GM12878 (cell line): ENCODE results near the gene PPBP. TPM values are rescaled to one million over a fixed set of nuclear protein-coding genes. Genes with fewer than 3 reads are reported as not detected.
A peak's percentile ranks its signal among the peaks of the same experiment; 100 is the strongest.

Experiments used
- ATAC-seq: fragments of 200-7000 bp; cut with Tn5 transposase; 3 replicates; pipeline ENCODE4 v1.9.1; 2020; ENCODE audit warnings: mild to moderate bottlenecking, moderate library complexity
- BruUV-seq: library from RNA; stranded (reverse); fragments of 400-500 nt; replicated peaks from 2 replicates; lab custom pipeline; 2021; lab: Mats Ljungman, UMichigan
- CTCF ChIA-PET: fragments of 300-600 bp; sonication (Branson Sonifier 250); formaldehyde crosslinking; extraction: SDS; loops from one replicate; lab custom pipeline; 2021; ENCODE audit warnings: inconsistent platforms; lab: Yijun Ruan, JAX
- POLR2A ChIA-PET: fragments of 350-600 bp; formaldehyde crosslinking; extraction: SDS; loops from one replicate; lab custom pipeline; 2021; ENCODE audit warnings: inconsistent platforms; lab: Charles Lee
- RAD21 ChIA-PET: fragments of 300-600 bp; sonication (Branson Sonifier 250); formaldehyde crosslinking; loops from one replicate; lab custom pipeline; 2023; ENCODE audit warnings: antibody characterized with exemption; ENCODE audit not compliant: unreplicated experiment; lab: Charles Lee
- SMC1A ChIA-PET: fragments of 300-600 bp; sonication (Branson Sonifier 250); formaldehyde crosslinking; loops from one replicate; lab custom pipeline; 2023; ENCODE audit not compliant: unreplicated experiment, uncharacterized antibody; lab: Charles Lee
- DNase-seq: peaks from one replicate; pipeline ENCODE4 v3.0.0-alpha.2; 2011; ENCODE audit warnings: low read depth, low spot score
- FAIRE-seq: peaks from 3 replicates; lab custom pipeline; 2011; peaks lifted over from hg19 to GRCh38; lab: Jason Lieb, UNC
- H2AFZ ChIP-seq: 2 replicates; pipeline ENCODE4 v1.6.0; 2011; ENCODE audit warnings: low read depth, low read length, control low read depth; ENCODE audit not compliant: control insufficient read depth
- H3K27ac ChIP-seq: 2 replicates; pipeline ENCODE4 v1.5.1; 2011; ENCODE audit warnings: control low read depth; ENCODE audit not compliant: control insufficient read depth, insufficient read depth
- H3K27me3 ChIP-seq, 2 experiments: replicated peaks in 1 of 2; 2 replicates each; pipeline versions ENCODE4 v1.6.0 to v1.6.1; 2011; ENCODE audit warnings: low read length in 1 of 2; ENCODE audit not compliant: control insufficient read depth in 2 of 2, insufficient read depth in 2 of 2
- H3K36me3 ChIP-seq, 2 experiments: 2 replicates each; pipeline ENCODE4 v1.5.1; 2011; ENCODE audit warnings: low read length in 1 of 2; ENCODE audit not compliant: control insufficient read depth in 2 of 2, insufficient read depth in 2 of 2
- H3K4me1 ChIP-seq: 2 replicates; pipeline ENCODE4 v1.6.1; 2011; ENCODE audit warnings: mild to moderate bottlenecking, low read length, moderate library complexity, mixed read lengths; ENCODE audit not compliant: control insufficient read depth, insufficient read depth
- H3K4me2 ChIP-seq: 2 replicates; pipeline ENCODE4 v1.6.0; 2011; ENCODE audit warnings: control low read depth; ENCODE audit not compliant: control insufficient read depth, insufficient read depth
- H3K4me3 ChIP-seq: fragments of 200-600 bp; sonication (generic); 2 replicates; pipeline ENCODE4 v1.5.1; 2016
- H3K79me2 ChIP-seq: 2 replicates; pipeline ENCODE4 v1.6.0; 2011; ENCODE audit warnings: low read length; ENCODE audit not compliant: control insufficient read depth, insufficient read depth
- H3K9ac ChIP-seq: 2 replicates; pipeline ENCODE4 v1.8.0; 2011; ENCODE audit warnings: low read length, control low read depth, mixed read lengths; ENCODE audit not compliant: control insufficient read depth, insufficient read depth
- H3K9me3 ChIP-seq: replicated peaks from 3 replicates; pipeline ENCODE4 v1.5.1; 2011; ENCODE audit warnings: mild to moderate bottlenecking, low read length; ENCODE audit not compliant: control insufficient read depth, insufficient read depth
- H4K20me1 ChIP-seq: 2 replicates; pipeline ENCODE4 v1.6.0; 2011; ENCODE audit not compliant: control insufficient read depth, insufficient read depth
- BACH1 ChIP-seq: fragments of 450-650 bp; IDR thresholded peaks from 2 replicates; pipeline ENCODE4 v1.6.1; 2017; ENCODE audit warnings: mild to moderate bottlenecking, borderline replicate concordance
- ESRRA ChIP-seq: IDR thresholded peaks from 2 replicates; pipeline ENCODE4 v1.6.1; 2012; ENCODE audit warnings: mild to moderate bottlenecking, low read length, improper control_type of control experiment
- LARP7 ChIP-seq: fragments of 450-650 bp; IDR thresholded peaks from 2 replicates; pipeline ENCODE4 v1.6.1; 2017; ENCODE audit warnings: mild to moderate bottlenecking
- MEF2A ChIP-seq: IDR thresholded peaks from 2 replicates; pipeline ENCODE4 v1.6.1; 2011; ENCODE audit warnings: low read depth, mild to moderate bottlenecking, low read length, moderate library complexity; ENCODE audit not compliant: insufficient read depth
- NRF1 ChIP-seq: conservative IDR thresholded peaks from 2 replicates; pipeline ENCODE4 v1.6.1; 2011; ENCODE audit warnings: mild to moderate bottlenecking, low read depth, low read length, improper control_type of control experiment
- STAT1 ChIP-seq: fragments of 450-650 bp; conservative IDR thresholded peaks from 2 replicates; pipeline ENCODE4 v1.6.1; 2014; ENCODE audit warnings: antibody characterized with exemption, mild to moderate bottlenecking
- TAF1 ChIP-seq: IDR thresholded peaks from 2 replicates; pipeline ENCODE4 v1.6.1; 2011; ENCODE audit warnings: mild to moderate bottlenecking, low read depth, low read length, borderline replicate concordance
- TARDBP ChIP-seq: IDR thresholded peaks from 2 replicates; pipeline ENCODE4 v1.6.1; 2016; ENCODE audit warnings: borderline replicate concordance
- TBL1XR1 ChIP-seq: IDR thresholded peaks from 2 replicates; pipeline ENCODE4 v1.6.1; 2012; ENCODE audit warnings: low read depth, low read length, improper control_type of control experiment
- YBX1 ChIP-seq: fragments of 450-650 bp; IDR thresholded peaks from 2 replicates; pipeline ENCODE4 v1.6.1; 2016; ENCODE audit warnings: antibody characterized with exemption
- WGBS: methylation state at CpG from one replicate; pipeline ENCODE4 v1.1.6; 2016; ENCODE audit warnings: low lambda C conversion rate; ENCODE audit not compliant: insufficient replicate concordance, insufficient coverage; ENCODE audit errors: missing lambda C conversion rate; 5-methylcytosine and 5-hydroxymethylcytosine counted together
- in situ Hi-C: fragments of 300-500 bp; cut with MboI; formaldehyde crosslinking; loops from 9 replicates; pipeline ENCODE4 v1.14.3; 2018; ENCODE audit warnings: mixed read lengths
- intact Hi-C: fragments of 100-400 bp; cut with micrococcal nuclease; formaldehyde crosslinking; loops from one replicate; pipeline ENCODE4 v1.14.2; 2022; ENCODE audit not compliant: unreplicated experiment
- polyA plus RNA-seq, 11 experiments: library from polyadenylated mRNA; depleted of rRNA in 4 of 11; unstranded in 6 of 11; stranded (reverse) in 5 of 11; fragments of >200 nt; fragmentation: Nextera tagmentation in 4 of 11; fragmentation: Illumina TruSeq in 1 of 11; extraction: Ambion mirVana in 4 of 11; extraction: Trizol in 1 of 11; gene quantifications; 1 replicate in 1 of 11; 2 replicates in 10 of 11; pipeline versions ENCODE4 v1.2.1 to v1.2.3, GENCODE V29; 2011 to 2016; ENCODE audit warnings: inconsistent platforms in 2 of 11, missing spikeins in 2 of 11, low read depth in 1 of 11
- total RNA-seq, 4 experiments: library from RNA; depleted of rRNA in 3 of 4; stranded (reverse); fragments of >200 nt in 3 of 4; fragmentation: Illumina TruSeq in 1 of 4; extraction: Trizol in 1 of 4; gene quantifications; 2 replicates each; pipeline versions ENCODE4 v1.2.1 to v1.2.3, GENCODE V29; 2013 to 2021
- TF ChIP-seq, protein P1 (sequence below): IDR thresholded peaks from 2 replicates; pipeline ENCODE4 v1.6.1; 2011; ENCODE audit warnings: low read depth, low read length, improper control_type of control experiment, borderline replicate concordance
- TF ChIP-seq, protein P2 (sequence below): fragments of 450-650 bp; IDR thresholded peaks from 2 replicates; pipeline ENCODE4 v1.6.1; 2017; ENCODE audit warnings: borderline replicate concordance
- TF ChIP-seq, protein P3 (sequence below): fragments of 450-650 bp; formaldehyde crosslinking; IDR thresholded peaks from 2 replicates; pipeline ENCODE4 v1.5.0; 2022; ENCODE audit warnings: mild to moderate bottlenecking, missing genetic modification characterization
- TF ChIP-seq, protein P4 (sequence below): IDR thresholded peaks from 2 replicates; pipeline ENCODE4 v1.6.1; 2012; ENCODE audit warnings: low read depth, low read length, improper control_type of control experiment

The PPBP gene
- total and polyA plus RNA-seq, 10 of the 15 experiments (the other 5 are each of a cell fraction or from before 2014, with no cell fraction given), result not detected

DNA sequence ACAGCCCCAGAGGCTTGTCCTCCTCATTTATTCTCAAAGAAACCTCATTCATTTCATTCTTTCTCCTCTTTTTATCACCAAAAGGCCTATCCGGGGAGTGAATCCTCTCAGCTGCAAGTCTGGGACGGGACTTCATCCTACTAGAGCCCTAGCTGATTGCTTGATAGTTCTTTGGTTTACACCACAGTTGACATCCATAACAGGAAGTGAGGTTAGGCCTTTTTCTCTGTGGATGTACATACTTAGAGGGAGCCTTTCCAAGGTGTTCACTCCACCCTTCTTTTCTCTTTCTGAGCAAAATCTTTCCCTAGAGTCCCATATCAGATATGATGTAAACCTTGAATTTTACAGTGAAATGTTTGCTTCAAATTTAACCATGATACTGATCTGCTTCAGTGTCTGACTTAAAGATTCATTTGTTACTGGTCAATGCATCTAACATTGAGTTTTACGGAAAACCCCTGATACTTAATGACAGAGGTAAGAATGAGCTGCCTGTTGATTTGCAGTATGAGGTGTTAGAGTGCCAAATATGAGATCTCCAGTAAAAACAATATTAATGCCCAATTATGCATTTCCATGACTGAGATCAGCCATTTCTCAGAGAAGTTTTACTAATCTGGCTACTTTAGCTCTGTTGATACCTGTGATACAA, 27.3 kb upstream of the PPBP start:
- intact Hi-C loops, result no loop called here
- Histone ChIP-seq H3K79me2 (no peaks in the 10 kb centered on the region), H3K36me3 (no peaks in the 10 kb centered on the region), H3K4me3 (no peak overlapping the region), H2AFZ (no peak overlapping the region), H3K27ac (no peak overlapping the region), H3K4me2 (no peak overlapping the region), H3K9me3 (no peaks in the 10 kb centered on the region), H4K20me1 (no peaks in the 10 kb centered on the region), H3K27me3 (no peaks in the 10 kb centered on the region), H3K9ac (no peak overlapping the region), H3K4me1 (no peaks in the 10 kb centered on the region)
- CTCF ChIA-PET, result interaction anchor here (1.0 kb wide), 1 partner anchor 41 kb away, joined by 3 read pairs; no protein-coding TSS in a partner anchor
- ATAC-seq, result peak; percentile 53
- POLR2A ChIA-PET, result no interaction called here
- in situ Hi-C loops, result no loop called here
- 32% methylated on average over 3 of the region's 3 CpGs for WGBS
- BruUV-seq, result no TSS peak
- no peak for DNase-seq
- RAD21 ChIA-PET, result interaction anchor here (0.5 kb wide), 1 partner anchor 346 kb away, joined by 3 read pairs; no protein-coding TSS in a partner anchor
- SMC1A ChIA-PET, result interaction anchor here (0.9 to 2.4 kb wide), 3 partner anchors 8 to 85 kb away, joined by 3 to 10 read pairs (median 3); no protein-coding TSS in a partner anchor
- FAIRE-seq, result no peak
- TF ChIP-seq NRF1 (no peak), STAT1 (no peak), BACH1 (no peak), TBL1XR1 (no peak), LARP7 (no peak), ESRRA (no peak), TARDBP (no peak), MEF2A (no peak), TAF1 (no peak), YBX1 (no peak)
- TF ChIP-seq, protein P1, sequence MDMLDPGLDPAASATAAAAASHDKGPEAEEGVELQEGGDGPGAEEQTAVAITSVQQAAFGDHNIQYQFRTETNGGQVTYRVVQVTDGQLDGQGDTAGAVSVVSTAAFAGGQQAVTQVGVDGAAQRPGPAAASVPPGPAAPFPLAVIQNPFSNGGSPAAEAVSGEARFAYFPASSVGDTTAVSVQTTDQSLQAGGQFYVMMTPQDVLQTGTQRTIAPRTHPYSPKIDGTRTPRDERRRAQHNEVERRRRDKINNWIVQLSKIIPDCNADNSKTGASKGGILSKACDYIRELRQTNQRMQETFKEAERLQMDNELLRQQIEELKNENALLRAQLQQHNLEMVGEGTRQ, result no peak
- TF ChIP-seq, protein P2, sequence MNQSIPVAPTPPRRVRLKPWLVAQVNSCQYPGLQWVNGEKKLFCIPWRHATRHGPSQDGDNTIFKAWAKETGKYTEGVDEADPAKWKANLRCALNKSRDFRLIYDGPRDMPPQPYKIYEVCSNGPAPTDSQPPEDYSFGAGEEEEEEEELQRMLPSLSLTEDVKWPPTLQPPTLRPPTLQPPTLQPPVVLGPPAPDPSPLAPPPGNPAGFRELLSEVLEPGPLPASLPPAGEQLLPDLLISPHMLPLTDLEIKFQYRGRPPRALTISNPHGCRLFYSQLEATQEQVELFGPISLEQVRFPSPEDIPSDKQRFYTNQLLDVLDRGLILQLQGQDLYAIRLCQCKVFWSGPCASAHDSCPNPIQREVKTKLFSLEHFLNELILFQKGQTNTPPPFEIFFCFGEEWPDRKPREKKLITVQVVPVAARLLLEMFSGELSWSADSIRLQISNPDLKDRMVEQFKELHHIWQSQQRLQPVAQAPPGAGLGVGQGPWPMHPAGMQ, result no peak
- TF ChIP-seq, protein P3, sequence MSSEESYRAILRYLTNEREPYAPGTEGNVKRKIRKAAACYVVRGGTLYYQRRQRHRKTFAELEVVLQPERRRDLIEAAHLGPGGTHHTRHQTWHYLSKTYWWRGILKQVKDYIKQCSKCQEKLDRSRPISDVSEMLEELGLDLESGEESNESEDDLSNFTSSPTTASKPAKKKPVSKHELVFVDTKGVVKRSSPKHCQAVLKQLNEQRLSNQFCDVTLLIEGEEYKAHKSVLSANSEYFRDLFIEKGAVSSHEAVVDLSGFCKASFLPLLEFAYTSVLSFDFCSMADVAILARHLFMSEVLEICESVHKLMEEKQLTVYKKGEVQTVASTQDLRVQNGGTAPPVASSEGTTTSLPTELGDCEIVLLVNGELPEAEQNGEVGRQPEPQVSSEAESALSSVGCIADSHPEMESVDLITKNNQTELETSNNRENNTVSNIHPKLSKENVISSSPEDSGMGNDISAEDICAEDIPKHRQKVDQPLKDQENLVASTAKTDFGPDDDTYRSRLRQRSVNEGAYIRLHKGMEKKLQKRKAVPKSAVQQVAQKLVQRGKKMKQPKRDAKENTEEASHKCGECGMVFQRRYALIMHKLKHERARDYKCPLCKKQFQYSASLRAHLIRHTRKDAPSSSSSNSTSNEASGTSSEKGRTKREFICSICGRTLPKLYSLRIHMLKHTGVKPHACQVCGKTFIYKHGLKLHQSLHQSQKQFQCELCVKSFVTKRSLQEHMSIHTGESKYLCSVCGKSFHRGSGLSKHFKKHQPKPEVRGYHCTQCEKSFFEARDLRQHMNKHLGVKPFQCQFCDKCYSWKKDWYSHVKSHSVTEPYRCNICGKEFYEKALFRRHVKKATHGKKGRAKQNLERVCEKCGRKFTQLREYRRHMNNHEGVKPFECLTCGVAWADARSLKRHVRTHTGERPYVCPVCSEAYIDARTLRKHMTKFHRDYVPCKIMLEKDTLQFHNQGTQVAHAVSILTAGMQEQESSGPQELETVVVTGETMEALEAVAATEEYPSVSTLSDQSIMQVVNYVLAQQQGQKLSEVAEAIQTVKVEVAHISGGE (CRISPR knock-in tag), result no peak
- TF ChIP-seq, protein P4, sequence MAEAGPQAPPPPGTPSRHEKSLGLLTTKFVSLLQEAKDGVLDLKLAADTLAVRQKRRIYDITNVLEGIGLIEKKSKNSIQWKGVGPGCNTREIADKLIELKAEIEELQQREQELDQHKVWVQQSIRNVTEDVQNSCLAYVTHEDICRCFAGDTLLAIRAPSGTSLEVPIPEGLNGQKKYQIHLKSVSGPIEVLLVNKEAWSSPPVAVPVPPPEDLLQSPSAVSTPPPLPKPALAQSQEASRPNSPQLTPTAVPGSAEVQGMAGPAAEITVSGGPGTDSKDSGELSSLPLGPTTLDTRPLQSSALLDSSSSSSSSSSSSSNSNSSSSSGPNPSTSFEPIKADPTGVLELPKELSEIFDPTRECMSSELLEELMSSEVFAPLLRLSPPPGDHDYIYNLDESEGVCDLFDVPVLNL, result no peak
